Renal cortex interstitium (tissue), 11 donors: ENCODE measurements around the gene EEFSEC. TPM values are rescaled to one million over a fixed set of nuclear protein-coding genes. Genes with fewer than 3 reads are reported as not detected.

Experiments used
- DNase-seq, 11 donors: peaks; one replicate each; pipeline ENCODE4 v3.0.0-alpha.2; 2013; ENCODE audit warnings: low read depth in 9 of 11, low spot score in 4 of 11; ENCODE audit errors: extremely low read depth in 1 of 11
- polyA plus RNA-seq, 3 donors: library from polyadenylated mRNA; unstranded; fragments of 120-200 nt; gene quantifications; one replicate each; pipeline ENCODE4 v1.2.1, GENCODE V29; 2013; ENCODE audit not compliant: insufficient read length in 3 of 3

Gene EEFSEC
- polyA plus RNA-seq, 3 donors, result 19.5 to 26.9 (median 25.5) TPM

DNA sequence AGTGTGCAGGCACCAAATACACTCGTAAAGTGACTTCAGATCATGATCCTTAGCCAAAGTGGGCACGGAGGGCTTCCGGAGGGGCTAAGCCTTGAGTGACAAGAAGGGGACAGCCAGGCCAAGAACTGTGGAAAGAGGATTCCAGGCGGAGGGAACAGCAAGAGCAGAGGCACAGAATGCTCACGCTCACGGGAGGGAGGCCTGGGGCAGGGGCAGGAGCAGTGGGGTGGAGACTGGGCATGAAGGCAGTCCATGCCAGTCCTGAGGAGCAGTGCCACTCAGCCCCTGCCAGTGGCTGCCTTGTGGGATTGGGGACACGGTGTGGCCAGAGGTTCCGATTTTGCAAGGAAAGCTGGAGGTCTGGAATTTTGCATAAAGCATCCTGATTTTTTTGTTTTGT, 277.4 kb downstream of the EEFSEC start:
- DNase-seq, result no peak

GRCh38 chr3:128431803-128432300, 278.6 kb downstream of the EEFSEC start:
- no peak for DNase-seq

GRCh38 chr3:128432301-128432970, 279.2 kb downstream of the EEFSEC start:
- no peak for DNase-seq

- DNase-seq, result peak in 1 of 11 donors; percentile 29
Measured at GRCh38 chr3:128432971-128433836, 279.9 kb downstream of the EEFSEC start.

- DNase-seq, result no peak
Measured at GRCh38 chr3:128433837-128434165, 280.5 kb downstream of the EEFSEC start.

DNA sequence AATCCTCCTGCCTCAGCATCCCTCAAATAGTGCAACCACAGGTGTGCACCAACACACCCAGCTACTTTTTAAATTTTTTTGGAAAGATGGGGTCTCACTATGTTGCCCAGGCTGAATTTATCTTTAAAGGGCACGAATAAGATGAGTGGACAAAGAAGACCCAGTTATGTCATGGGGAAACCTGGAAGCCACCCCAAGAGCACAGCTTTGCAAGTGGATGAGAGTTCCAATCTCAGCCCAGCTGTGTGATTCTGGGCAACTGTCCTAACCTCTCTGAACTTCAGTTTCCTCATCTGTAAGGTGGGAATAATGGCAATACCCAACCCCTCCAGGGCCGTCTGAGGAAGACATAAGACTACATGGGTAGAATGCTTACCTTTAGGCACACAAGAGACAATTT, 281.2 kb downstream of the EEFSEC start:
- DNase-seq, result no peak

DNA sequence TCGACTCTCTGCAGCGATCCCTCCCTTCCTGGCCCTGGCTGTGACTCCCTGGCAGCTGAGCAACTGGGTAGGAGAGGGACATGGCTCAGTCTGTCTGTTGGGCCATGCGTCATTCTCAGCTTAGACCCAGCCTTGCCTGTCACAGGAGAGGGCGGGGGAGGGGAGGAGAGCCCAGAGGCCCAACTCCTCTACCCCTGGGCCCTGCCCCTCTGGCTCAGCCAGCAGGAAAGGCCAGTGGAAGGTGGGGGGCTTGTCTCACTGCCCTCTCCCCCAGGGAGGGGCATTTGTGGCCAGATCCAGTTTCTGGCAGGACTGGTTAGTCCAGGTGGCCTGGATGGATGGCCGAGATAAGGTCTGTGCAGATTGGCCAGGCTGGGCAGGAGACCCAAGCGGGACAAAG, 281.8 kb downstream of the EEFSEC start:
- DNase-seq, result peak in 3 of 11 donors; percentile 24 to 51 (median 25)

- DNase-seq, result no peak
Measured at GRCh38 chr3:128435561-128435960, 282.3 kb downstream of the EEFSEC start.

DNA sequence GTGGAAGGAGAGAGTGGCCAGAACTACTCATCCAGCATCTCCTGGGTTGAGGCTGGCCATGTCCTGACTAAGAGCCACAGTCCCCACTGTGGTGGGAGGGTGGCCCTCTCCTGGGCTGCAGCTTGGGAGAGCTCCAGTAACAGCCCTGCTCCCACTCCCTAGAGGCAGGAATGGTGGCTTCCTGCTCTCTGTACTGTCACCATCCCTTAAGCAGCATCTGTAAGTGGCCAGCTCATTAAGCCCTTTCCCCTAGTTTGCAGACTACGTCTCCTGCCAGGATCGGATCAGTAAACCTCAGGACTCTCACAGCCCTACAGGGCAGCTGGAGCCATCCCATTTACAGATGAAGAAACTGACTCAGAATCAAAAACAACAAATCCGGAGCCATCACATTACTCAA, 282.9 kb downstream of the EEFSEC start:
- no peak for DNase-seq

- no peak for DNase-seq
Measured at GRCh38 chr3:128438488-128439072, 285.3 kb downstream of the EEFSEC start.

DNA sequence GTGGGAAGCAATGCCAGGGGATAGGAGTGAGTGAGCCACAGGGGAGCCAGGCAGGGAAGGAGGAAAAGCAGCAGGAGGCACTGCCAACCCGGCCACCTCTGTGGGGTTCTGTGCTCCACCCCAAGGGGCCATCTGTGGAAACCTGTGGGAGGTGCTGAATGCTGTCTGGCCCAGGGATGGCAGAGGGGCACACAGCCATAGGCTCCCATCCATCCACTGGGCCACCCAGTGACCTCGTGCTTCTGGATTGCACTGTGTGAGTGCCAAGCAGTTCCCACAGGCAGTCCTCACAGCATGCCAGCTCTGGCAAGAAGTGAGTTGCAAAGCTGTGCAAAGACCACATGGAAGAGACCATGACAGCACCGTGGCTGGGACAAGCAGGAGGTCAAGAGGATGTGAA, 285.9 kb downstream of the EEFSEC start:
- no peak for DNase-seq

DNA sequence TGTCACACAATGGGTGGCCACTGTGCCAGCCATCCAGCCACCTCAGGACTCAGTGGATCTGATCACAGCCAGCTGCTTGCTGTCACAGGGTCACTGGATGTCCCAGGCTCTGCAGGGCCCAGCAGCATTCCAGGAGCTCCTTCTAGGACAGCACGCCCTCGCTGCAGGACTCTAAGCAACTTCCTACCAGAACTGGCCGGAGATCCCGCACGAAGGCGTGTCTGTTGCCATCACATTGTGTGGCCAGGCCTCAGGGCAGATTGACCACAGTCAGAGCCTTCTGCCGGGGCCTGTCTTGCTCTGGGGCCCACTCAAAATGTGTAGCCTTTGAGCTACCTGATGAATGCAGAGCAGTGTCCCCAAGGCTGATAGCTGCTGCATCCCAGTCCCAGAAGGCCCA, 288.8 kb downstream of the EEFSEC start:
- no peak for DNase-seq

DNA sequence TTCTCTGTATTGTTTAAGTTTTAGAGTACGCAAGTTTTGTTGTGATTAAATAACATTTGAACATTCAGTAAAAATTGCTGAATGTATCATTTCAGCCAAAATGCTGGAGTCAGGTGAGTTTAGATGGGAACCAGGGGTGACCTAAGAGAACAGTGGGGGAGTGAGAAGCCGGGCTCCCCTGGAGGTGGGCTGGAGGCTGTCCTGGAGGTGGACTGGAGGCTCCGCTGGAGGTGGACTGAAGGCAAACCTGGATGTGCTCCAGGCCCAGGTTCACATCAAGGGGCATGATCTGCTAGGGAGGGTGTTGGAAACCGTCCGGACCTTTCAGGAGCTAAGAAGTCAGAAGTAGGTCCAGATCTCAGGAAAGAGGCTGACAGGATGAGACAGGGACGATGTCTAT, 289.7 kb downstream of the EEFSEC start:
- no peak for DNase-seq

- DNase-seq, result no peak
Measured at GRCh38 chr3:128443771-128444170, 290.5 kb downstream of the EEFSEC start.

GRCh38 chr3:128445357-128445756, 292.1 kb downstream of the EEFSEC start:
- DNase-seq, result no peak

DNA sequence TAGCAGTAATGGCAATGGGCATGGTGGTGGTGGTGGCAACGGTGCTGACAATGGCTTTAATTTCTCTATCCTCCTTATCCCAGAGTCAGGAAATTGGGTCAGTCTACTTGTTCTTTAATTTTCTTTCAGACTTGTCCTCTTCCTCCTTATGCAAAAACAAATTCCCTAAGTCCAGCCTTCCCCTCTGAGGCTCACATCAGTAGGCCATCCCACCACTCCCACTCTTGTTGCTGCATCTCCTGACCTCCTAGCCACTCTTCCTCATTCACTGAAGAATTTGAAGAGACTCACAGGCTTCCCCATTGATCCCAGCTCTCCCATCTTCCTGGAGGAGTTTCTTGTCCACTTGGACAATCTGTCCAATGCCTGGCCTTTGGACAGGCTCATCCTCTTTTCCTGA, 293.5 kb downstream of the EEFSEC start:
- no peak for DNase-seq

DNA sequence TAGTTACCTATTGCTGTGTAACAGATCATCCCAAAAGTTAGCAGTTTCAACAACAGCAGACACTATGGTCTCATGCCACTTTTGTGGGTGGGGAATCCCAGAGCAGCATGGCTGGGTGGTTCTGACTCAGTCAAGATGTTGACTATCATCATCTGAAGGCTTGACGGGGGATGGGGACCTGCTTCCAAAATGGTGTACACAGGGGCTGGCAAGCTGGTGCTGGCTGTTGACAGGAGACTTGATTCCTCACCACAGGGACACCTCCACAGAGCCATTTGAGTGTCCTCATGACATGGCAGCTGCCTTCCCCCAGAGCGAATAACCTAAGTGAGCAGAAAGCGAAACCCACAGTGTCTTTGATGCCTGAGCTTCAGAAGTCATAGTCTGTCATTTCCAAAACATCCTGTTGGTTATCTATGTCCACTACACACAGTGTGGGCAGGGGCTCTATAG, 294.3 kb downstream of the EEFSEC start:
- DNase-seq, result no peak

GRCh38 chr3:128448491-128448890, 295.2 kb downstream of the EEFSEC start:
- no peak for DNase-seq

- no peak for DNase-seq
Measured at GRCh38 chr3:128449111-128449638, 295.9 kb downstream of the EEFSEC start.

DNA sequence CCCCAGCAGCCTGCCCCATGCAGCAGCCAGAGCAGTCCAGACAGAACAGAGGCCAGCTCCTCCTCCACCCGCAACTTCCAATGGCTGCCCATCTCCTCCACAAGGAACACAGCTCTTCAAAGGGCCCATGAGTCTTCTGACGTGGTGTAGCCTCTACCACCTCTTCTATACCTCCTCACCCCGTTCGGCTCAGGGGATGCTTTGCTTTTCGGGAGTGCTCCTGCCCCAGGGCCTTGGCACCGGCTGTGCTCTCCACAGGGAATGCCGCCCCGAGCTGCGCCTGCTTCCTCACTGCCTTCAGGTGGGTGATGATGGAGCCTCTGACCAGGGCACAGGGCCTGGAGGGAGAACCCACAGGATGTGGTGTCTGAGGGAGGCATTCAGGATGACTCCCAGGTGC, 298.8 kb downstream of the EEFSEC start:
- DNase-seq, result no peak
